A673 (cell line): Measurements from ENCODE around the gene INVS. TPM values are rescaled to one million over a fixed set of nuclear protein-coding genes. Genes with fewer than 3 reads are reported as not detected.

Experiments used
- BruUV-seq: library from RNA; stranded (reverse); fragments of 400-500 nt; replicated peaks from 2 replicates; lab custom pipeline; 2021; lab: Mats Ljungman, UMichigan
- CTCF ChIA-PET: fragments of 300-600 bp; sonication (Branson Sonifier 250); formaldehyde crosslinking; loops from one replicate; lab custom pipeline; 2022; ENCODE audit warnings: antibody characterized with exemption; lab: Charles Lee
- POLR2A ChIA-PET: fragments of 300-600 bp; sonication (Branson Sonifier 250); formaldehyde crosslinking; loops from one replicate; lab custom pipeline; 2022; ENCODE audit warnings: antibody characterized with exemption; ENCODE audit not compliant: low non-redundant PET; lab: Charles Lee
- DNase-seq: peaks from one replicate; pipeline ENCODE4 v3.0.0-alpha.2; 2015; ENCODE audit warnings: low spot score
- H3K27ac ChIP-seq: fragments of 200-600 bp; sonication (generic); 2 replicates; pipeline ENCODE4 v1.5.1; 2016; ENCODE audit warnings: mixed run types, low read depth, mild to moderate bottlenecking, mixed read lengths, antibody characterized with exemption, low read length; ENCODE audit not compliant: poor library complexity, severe bottlenecking
- H3K27me3 ChIP-seq: fragments of 200-600 bp; sonication (generic); replicated peaks from 2 replicates; pipeline ENCODE4 v1.6.1; 2017; ENCODE audit warnings: mixed run types, low read depth, mild to moderate bottlenecking, mixed read lengths, antibody characterized with exemption, low read length; ENCODE audit not compliant: insufficient read depth, poor library complexity
- H3K36me3 ChIP-seq: fragments of 200-600 bp; sonication (generic); 2 replicates; pipeline ENCODE4 v1.6.1; 2016; ENCODE audit warnings: mixed run types, mild to moderate bottlenecking, mixed read lengths, antibody characterized with exemption, low read length; ENCODE audit not compliant: insufficient read depth, poor library complexity, severe bottlenecking
- H3K4me1 ChIP-seq: fragments of 200-600 bp; sonication (generic); 2 replicates; pipeline ENCODE4 v1.6.1; 2017; ENCODE audit warnings: mixed run types, mild to moderate bottlenecking, mixed read lengths, antibody characterized with exemption, low read length; ENCODE audit not compliant: insufficient read depth, poor library complexity, severe bottlenecking
- H3K4me3 ChIP-seq: fragments of 200-600 bp; sonication (generic); 2 replicates; pipeline ENCODE4 v1.5.1; 2016; ENCODE audit warnings: low read depth, mixed run types, mild to moderate bottlenecking, mixed read lengths, low read length; ENCODE audit not compliant: poor library complexity, severe bottlenecking
- H3K9me3 ChIP-seq: fragments of 200-600 bp; sonication (generic); 2 replicates; pipeline ENCODE4 v1.6.1; 2016; ENCODE audit warnings: mixed run types, low read depth, mild to moderate bottlenecking, mixed read lengths, antibody characterized with exemption, low read length; ENCODE audit not compliant: poor library complexity, severe bottlenecking
- EZH2 ChIP-seq: fragments of 200-600 bp; sonication (generic); IDR thresholded peaks from 2 replicates; pipeline ENCODE4 v1.6.1; 2017; ENCODE audit warnings: borderline replicate concordance, low read depth, mild to moderate bottlenecking, mixed read lengths, antibody characterized with exemption, low read length; ENCODE audit not compliant: poor library complexity, severe bottlenecking
- intact Hi-C: fragments of 100-400 bp; cut with micrococcal nuclease; formaldehyde crosslinking; loops from one replicate; pipeline ENCODE4 v1.10.0; 2022; ENCODE audit not compliant: unreplicated experiment
- total RNA-seq: library from RNA; stranded (reverse); gene quantifications from 2 replicates; pipeline ENCODE4 v1.2.3, GENCODE V29; 2021
- TF ChIP-seq, protein P1 (sequence below): fragments of 300-800, 200-600 bp; sonication (generic); conservative IDR thresholded peaks from 2 replicates; pipeline ENCODE4 v1.5.1; 2017; ENCODE audit warnings: low read depth, mild to moderate bottlenecking, antibody characterized with exemption, low read length, moderate library complexity, mixed read lengths

INVS gene
- total RNA-seq, 1 experiment from 2014 or later, result 23.3 TPM

DNA sequence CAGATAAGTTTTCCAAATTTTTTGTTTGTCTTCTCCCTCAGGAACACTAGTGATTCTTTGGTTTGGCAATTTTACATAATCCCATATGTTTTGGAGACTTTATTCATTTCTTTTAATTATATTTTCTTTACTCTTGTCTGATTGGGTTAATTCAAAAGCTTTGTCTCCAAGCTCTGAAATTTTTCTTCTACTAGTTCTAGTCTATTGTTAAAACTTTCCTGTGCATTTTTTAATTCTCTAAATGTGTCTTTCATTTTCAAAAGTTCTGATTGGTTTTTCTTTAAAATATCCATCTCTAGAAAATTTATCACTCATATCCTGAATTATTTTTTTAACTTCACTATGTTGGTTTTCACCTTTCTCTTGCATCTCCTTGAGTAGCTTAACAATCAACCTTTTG lies 92.2 kb downstream of the INVS start:
- TF ChIP-seq, protein P1, sequence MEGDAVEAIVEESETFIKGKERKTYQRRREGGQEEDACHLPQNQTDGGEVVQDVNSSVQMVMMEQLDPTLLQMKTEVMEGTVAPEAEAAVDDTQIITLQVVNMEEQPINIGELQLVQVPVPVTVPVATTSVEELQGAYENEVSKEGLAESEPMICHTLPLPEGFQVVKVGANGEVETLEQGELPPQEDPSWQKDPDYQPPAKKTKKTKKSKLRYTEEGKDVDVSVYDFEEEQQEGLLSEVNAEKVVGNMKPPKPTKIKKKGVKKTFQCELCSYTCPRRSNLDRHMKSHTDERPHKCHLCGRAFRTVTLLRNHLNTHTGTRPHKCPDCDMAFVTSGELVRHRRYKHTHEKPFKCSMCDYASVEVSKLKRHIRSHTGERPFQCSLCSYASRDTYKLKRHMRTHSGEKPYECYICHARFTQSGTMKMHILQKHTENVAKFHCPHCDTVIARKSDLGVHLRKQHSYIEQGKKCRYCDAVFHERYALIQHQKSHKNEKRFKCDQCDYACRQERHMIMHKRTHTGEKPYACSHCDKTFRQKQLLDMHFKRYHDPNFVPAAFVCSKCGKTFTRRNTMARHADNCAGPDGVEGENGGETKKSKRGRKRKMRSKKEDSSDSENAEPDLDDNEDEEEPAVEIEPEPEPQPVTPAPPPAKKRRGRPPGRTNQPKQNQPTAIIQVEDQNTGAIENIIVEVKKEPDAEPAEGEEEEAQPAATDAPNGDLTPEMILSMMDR, result no peak
- no peak for TF ChIP-seq EZH2
- no peaks in the 10 kb centered on the region for H3K36me3 ChIP-seq
- intact Hi-C loops, result no loop called here
- peaks cover 21% of the 10 kb centered on the region for H3K9me3 ChIP-seq
- no peak overlapping the region for H3K4me3 ChIP-seq
- CTCF ChIA-PET, result no interaction called here
- BruUV-seq, result no TSS peak
- DNase-seq, result no peak
- POLR2A ChIA-PET, result no interaction called here
- H3K27ac ChIP-seq, result no peak overlapping the region
- no peaks in the 10 kb centered on the region for H3K4me1 ChIP-seq
- no peaks in the 10 kb centered on the region for H3K27me3 ChIP-seq

DNA sequence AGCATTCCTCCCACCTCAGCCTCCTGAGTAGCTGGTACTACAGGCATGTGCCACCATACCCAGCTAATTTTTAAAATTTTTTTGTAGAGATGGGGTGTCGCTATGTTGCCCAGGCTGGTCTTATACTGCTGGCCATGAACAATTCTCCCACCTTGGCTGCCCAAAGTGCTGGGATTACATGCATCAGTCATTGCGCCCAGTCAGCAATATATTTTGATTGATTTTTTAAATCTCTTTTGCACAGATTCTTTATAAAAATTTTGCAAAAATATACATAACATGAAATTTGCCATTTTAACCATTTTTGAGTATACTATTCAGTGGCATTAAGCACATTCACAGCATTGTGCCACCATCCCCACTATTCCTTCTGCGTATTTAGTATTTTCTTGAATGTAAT lies 94.0 kb downstream of the INVS start:
- no peak overlapping the region for H3K4me3 ChIP-seq
- DNase-seq, result no peak
- no peak overlapping the region for H3K27ac ChIP-seq
- intact Hi-C loops, result no loop called here
- H3K36me3 ChIP-seq, result no peaks in the 10 kb centered on the region
- no peaks in the 10 kb centered on the region for H3K27me3 ChIP-seq
- ChIA-PET CTCF (no interaction called here), POLR2A (no interaction called here)
- H3K9me3 ChIP-seq, result peaks cover 17% of the 10 kb centered on the region
- no peak for TF ChIP-seq EZH2
- TF ChIP-seq, protein P1, result no peak
- BruUV-seq, result no TSS peak
- no peaks in the 10 kb centered on the region for H3K4me1 ChIP-seq

- DNase-seq, result no peak
- no peaks in the 10 kb centered on the region for H3K27me3 ChIP-seq
- BruUV-seq, result no TSS peak
- H3K4me1 ChIP-seq, result no peaks in the 10 kb centered on the region
- TF ChIP-seq EZH2, result no peak
- TF ChIP-seq, protein P1, result no peak
- intact Hi-C loops, result no loop called here
- ChIA-PET CTCF (no interaction called here), POLR2A (no interaction called here)
- no peak overlapping the region for H3K27ac ChIP-seq
- no peak overlapping the region for H3K4me3 ChIP-seq
- peaks cover 5% of the 10 kb centered on the region for H3K9me3 ChIP-seq
- H3K36me3 ChIP-seq, result no peaks in the 10 kb centered on the region
These were observed 97.2 kb downstream of the INVS start for GRCh38 chr9:100196215-100196614.
